HepG2 (cell line): Measurements from ENCODE around the gene ADCYAP1R1.

ENCODE experiments used
- EZH2 ChIP-seq: conservative IDR thresholded peaks from 2 replicates; pipeline ENCODE4 v1.6.1; 2012; ENCODE audit warnings: mild to moderate bottlenecking, low read depth, low read length, moderate library complexity
- GTF2F1 ChIP-seq: fragments of 150-350 bp; IDR thresholded peaks from 2 replicates; pipeline ENCODE4 v1.6.1; 2014; ENCODE audit warnings: low read length
- NFYB ChIP-seq: sonication (generic); formaldehyde crosslinking; IDR thresholded peaks from 2 replicates; pipeline ENCODE4 v1.4.0; 2020; ENCODE audit warnings: missing genetic modification reagents
- POLR2AphosphoS5 ChIP-seq: IDR thresholded peaks from 2 replicates; pipeline ENCODE4 v1.6.1; 2012; ENCODE audit warnings: low read depth, low read length
- REST ChIP-seq, 2 experiments: IDR thresholded peaks; 2 replicates each; pipeline ENCODE4 v1.6.1; 2011 to 2012; ENCODE audit warnings: low read length in 2 of 2, borderline replicate concordance in 1 of 2, low read depth in 1 of 2, mild to moderate bottlenecking in 1 of 2, moderate library complexity in 1 of 2
- SP1 ChIP-seq, 2 experiments: fragments of 450-650 bp in 1 of 2; sonication (generic) in 1 of 2; formaldehyde crosslinking in 1 of 2; IDR thresholded peaks; 2 replicates each; pipeline versions ENCODE4 v1.4.0 to v1.6.1; 2016 to 2020; ENCODE audit warnings: missing genetic modification reagents in 1 of 2
- SUZ12 ChIP-seq: fragments of 150-350 bp; IDR thresholded peaks from 2 replicates; pipeline ENCODE4 v1.6.1; 2014; ENCODE audit warnings: low read depth, low read length
- YY1 ChIP-seq: IDR thresholded peaks from 2 replicates; pipeline ENCODE4 v1.6.1; 2011; ENCODE audit warnings: low read length, low read depth, moderate library complexity, mild to moderate bottlenecking; ENCODE audit not compliant: insufficient read depth, insufficient replicate concordance
- ZNF687 ChIP-seq: sonication (generic); formaldehyde crosslinking; IDR thresholded peaks from 2 replicates; pipeline ENCODE4 v1.5.1; 2020; ENCODE audit warnings: mild to moderate bottlenecking, missing genetic modification reagents, moderate library complexity

- TF ChIP-seq YY1 (no peak), NFYB (CRISPR knock-in tag) (no peak), REST (IDR thresholded peaks at IDR 0.05; ENCODE audit: borderline replicate concordance in 1 of 2, low read depth in 1 of 2, low read length in 2 of 2) (no peak), POLR2AphosphoS5 (no peak), ZNF687 (CRISPR knock-in tag) (no peak), SUZ12 (no peak), EZH2 (no peak), SP1 (IDR thresholded peaks at IDR 0.05) (no peak), SP1 (CRISPR knock-in tag; IDR thresholded peaks at IDR 0.05) (no peak), GTF2F1 (no peak)
Measured at GRCh38 chr7:31101544-31101943, 49.4 kb downstream of the ADCYAP1R1 start.
